Breast epithelium (tissue), 3 donors: Measurements from ENCODE around the gene BCL3.
"Not testable (repeated sequence)": the region's sequence is repeated elsewhere in the genome, so short reads cannot be mapped to it uniquely, and the experiment has no call there.

Source experiments
- POLR2A ChIP-seq: fragments of 450-650 bp; IDR thresholded peaks from one replicate; pipeline ENCODE4 v1.6.1; 2016; ENCODE audit warnings: antibody characterized with exemption, mild to moderate bottlenecking, moderate library complexity
- POLR2AphosphoS5 ChIP-seq, 3 donors: sonication (generic); formaldehyde crosslinking; IDR thresholded peaks; one replicate each; pipeline ENCODE4 v1.6.1; 2017; ENCODE audit warnings: antibody characterized with exemption in 3 of 3
- TF ChIP-seq, protein P1 (sequence below), 3 donors: fragments of 450-650 bp; IDR thresholded peaks; one replicate each; pipeline ENCODE4 v1.5.1; 2016 to 2017; ENCODE audit warnings: antibody characterized with exemption in 3 of 3, mild to moderate bottlenecking in 3 of 3, moderate library complexity in 3 of 3

DNA sequence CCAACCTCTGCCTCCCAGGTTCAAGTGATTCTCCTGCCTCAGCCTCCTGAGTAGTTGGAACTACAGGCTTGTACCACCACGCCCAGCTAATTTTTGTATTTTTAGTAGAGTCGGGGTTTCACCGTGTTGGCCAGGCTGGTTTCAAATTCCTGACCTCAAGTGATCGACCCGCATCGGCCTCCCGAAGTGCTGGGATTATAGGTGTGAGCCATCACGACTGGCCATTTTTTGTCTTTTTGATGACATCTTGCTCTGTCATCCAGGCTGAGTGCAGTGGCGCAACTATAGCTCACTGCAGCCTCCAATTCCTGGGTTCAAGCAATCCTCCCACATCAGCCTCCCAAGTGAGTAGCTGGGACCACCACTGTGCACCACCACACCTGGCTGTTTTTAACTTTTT is 28.1 kb upstream of the BCL3 start:
- TF ChIP-seq, protein P1, sequence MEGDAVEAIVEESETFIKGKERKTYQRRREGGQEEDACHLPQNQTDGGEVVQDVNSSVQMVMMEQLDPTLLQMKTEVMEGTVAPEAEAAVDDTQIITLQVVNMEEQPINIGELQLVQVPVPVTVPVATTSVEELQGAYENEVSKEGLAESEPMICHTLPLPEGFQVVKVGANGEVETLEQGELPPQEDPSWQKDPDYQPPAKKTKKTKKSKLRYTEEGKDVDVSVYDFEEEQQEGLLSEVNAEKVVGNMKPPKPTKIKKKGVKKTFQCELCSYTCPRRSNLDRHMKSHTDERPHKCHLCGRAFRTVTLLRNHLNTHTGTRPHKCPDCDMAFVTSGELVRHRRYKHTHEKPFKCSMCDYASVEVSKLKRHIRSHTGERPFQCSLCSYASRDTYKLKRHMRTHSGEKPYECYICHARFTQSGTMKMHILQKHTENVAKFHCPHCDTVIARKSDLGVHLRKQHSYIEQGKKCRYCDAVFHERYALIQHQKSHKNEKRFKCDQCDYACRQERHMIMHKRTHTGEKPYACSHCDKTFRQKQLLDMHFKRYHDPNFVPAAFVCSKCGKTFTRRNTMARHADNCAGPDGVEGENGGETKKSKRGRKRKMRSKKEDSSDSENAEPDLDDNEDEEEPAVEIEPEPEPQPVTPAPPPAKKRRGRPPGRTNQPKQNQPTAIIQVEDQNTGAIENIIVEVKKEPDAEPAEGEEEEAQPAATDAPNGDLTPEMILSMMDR (IDR thresholded peaks at IDR 0.05), result not testable (repeated sequence)
- not testable (repeated sequence) for TF ChIP-seq POLR2A; POLR2AphosphoS5 (IDR thresholded peaks at IDR 0.05)
